ENCODE results near the gene POLG. TPM values are rescaled to one million over a fixed set of nuclear protein-coding genes. Genes with fewer than 3 reads are reported as not detected.

The POLG gene
- 53.5 and 67.1 TPM in 2 replicates for total RNA-seq

DNA sequence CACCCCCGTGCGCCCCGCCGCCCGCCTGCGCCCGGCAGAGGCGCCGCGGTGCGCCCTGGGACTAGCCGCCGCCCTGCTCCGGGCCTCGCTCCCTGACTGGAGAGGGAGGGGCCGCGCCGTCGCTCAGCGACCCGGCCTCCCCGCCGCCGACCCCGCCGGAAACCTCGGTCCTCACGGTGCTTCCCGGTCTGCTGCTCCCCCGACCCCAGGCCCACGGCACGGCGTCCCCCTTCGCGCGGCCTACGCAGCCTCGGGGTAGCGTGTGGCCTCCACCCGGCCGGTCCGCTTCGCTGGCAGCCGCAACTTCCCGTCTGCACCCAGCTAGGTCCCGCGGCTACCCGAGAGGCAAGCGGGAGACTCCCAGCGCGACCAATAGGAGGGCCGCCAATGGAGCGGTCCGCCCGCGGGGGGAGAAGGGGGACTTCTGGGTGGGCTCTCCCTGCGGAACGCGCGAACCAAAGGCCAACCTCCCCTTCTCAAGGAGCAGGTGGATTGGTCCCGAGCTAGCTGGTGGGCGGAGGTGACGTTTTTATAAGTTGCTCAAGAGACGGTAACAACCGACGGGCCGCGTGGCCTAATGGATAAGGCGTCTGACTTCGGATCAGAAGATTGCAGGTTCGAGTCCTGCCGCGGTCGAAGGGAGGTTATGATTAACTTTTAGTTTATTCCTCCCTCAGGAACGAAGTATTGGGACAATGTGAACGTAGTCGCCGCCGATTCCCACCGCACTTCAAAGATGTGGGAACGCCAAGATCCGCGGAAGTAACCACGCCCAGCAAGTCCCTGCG lies at the start of gene POLG:
Gene POLG, minus strand, starts transcription at position 315 of the 788 bp plus-strand sequence. CDS start 1,070 bp downstream, outside the sequence.
- peak; percentile 98 to 100 for DNase-seq (ENCODE audit: low read depth in 2 of 2)

- DNase-seq (ENCODE audit: low read depth in 2 of 2), result no peak
These were observed 49.6 kb upstream of the POLG start for GRCh38 chr15:89384176-89384604.

DNA sequence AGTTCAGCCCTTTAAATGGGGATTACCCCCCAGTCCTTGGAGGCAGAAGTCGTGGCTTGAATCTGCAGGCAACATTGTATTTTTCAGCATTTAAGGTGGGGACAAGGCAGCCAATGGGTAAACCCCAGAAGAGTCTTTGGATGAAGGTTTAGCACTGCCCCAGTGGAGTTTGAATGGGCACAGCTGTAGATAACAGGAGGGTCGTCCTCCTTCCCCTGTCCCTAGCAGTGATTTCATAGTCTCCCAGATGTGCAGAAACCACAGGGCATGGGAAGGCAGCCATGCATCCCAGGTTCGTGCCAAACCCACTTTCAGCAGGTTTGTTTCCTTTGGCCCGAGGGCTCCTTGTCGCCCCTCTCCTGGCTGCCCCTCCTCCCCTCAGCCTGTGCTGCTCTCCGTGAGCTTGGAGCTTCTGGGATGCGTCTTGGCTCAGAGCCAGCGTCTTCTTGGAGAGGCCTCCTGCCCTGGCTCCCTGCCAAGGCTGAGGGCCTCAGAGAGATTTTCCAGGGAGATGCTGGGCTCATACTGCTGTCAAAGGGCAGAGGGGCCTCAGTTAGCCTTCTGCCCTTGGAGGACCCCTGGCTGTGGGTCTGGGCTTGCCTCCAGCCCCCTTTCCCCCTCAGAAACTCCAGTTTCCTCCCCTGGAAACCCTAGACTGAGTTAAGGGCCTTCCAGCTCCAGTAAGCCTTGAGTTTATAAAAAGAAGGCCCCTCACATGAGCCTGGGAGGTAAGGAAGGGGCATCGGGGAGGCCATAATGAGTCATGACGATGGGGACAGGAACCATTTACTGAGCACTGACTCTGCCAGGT lies 48.9 kb upstream of the POLG start:
- peak in 1 of 2 donors; percentile 20 for DNase-seq (ENCODE audit: low read depth in 2 of 2)

DNA sequence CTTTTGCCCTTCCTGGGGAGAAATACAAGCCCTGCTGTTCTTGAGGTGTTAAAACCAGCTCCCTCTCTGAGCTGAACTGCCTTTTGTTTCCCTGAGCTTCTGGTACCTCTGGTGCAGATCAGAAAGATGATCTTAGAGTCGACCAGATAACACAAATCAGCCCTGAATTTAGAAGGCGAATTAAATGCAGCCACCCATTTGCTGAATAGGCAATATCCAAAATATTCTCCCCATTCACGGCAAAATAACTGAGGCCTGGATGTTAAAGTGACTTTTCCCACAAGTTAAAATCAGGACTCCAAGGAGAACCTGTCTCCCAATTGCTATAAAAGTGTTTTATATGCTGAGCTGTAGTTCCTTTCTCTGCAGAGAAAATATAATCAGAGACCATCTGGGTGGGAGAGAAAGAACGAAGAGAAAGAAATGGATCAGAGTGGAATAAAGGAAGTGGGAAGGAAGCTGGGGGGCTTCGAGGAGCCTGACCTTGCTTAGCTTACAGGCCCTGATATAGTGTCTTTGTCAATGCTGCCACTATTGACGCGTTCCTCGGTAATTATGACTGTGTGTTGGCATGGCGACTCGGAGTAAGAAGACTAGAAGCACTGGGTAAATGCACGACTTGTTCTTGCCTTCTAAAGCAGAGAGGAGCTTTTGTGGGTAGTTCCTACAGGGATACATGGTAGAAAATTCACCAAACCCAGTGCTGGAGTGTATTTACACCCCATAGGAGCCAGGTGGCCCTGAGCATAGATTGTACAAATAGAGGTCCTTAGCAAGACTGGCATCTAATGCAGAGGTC lies 47.5 kb upstream of the POLG start:
- DNase-seq (ENCODE audit: low read depth in 2 of 2), result no peak

DNA sequence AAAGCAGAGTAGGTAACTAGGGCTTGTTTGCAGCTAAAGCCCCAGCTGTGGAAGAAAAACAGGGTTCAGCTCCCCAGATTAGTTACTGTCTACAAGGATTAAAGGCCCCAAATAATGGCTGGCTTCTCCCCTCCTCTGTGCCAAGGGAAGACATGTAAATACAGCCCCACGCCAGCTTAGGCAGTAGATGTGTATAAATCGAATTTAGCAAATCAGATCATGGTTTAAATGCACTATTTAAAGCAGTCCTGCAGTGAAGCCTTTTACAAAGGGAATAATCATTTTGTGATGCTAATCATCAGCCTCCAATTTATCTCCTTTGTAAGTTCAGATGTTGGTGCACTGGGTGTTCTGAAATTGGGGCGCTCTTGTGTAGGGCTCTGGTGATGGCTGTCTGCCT lies 46.7 kb upstream of the POLG start:
- DNase-seq (ENCODE audit: low read depth in 2 of 2), result no peak

GRCh38 chr15:89379818-89380217 lies 45.2 kb upstream of the POLG start:
- DNase-seq (ENCODE audit: low read depth in 2 of 2), result no peak

- no peak for DNase-seq (ENCODE audit: low read depth in 2 of 2)
These were observed 44.6 kb upstream of the POLG start for GRCh38 chr15:89379251-89379695.

DNA sequence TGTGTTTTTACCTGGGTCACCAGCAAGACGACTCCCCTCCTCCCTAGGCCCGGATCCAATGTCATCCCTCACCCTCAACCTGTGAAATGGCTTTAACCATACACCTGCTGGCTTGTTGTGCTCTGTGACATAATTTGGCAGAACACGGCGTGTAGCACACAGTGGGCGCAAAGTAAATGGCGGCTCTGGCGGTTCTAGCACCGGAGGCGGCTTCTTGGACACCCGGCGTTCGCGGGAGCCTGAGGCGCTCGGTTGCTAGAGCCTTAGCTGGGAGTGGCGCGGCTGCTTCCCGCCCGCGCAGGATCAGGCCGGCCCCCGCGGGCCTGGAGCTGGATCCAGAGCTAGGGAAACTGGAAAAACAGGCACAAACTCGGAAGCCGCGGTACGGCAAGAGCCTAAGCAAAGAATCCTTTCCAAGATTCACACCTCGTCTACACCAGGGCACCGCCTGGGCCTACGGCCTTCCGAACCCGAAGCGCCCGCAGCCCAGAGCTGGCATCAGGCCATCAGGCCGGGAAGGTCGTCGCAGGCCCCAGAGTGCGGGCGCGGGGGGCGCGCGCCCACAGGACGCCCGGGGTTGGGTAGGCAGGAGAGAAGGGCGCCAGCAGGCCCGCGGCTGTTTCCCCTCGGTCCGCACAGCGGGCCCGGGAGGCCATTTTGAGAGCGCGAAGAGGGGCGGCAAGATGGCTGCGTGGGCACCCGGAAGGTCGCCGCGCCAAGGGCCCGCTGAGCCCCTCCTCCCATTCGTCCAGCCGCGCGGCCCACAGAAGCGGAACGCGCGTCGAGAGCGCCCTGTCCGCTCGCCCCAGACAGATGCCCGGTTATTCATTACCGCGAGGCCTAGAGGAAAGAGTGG lies 43.9 kb upstream of the POLG start:
- DNase-seq (ENCODE audit: low read depth in 2 of 2), result no peak

DNA sequence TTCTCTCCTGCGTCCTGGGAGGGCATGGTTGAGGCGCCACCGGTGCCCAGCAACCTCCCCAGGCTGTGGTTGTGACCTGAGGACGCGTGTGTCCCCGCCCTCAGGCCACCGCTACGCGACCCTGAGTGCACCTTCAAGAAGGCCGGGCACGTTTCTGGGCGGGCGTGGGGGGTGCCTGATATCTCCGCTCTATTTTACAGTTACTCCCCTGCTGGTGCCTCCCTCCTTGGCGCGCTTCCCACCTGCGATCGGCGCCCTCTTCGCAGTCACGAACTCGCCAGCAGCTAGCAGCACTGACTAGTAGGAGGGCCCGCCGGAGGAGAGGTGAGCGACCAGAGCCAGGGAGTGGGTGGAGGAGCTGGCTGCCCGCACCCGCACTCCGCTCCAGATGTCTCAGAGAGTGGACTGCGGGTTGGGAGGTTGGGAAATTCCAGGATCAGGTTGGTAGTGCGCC lies 43.2 kb upstream of the POLG start:
- DNase-seq (ENCODE audit: low read depth in 2 of 2), result no peak

GRCh38 chr15:89377024-89377841 lies 42.6 kb upstream of the POLG start:
- DNase-seq (ENCODE audit: low read depth in 2 of 2), result no peak

DNA sequence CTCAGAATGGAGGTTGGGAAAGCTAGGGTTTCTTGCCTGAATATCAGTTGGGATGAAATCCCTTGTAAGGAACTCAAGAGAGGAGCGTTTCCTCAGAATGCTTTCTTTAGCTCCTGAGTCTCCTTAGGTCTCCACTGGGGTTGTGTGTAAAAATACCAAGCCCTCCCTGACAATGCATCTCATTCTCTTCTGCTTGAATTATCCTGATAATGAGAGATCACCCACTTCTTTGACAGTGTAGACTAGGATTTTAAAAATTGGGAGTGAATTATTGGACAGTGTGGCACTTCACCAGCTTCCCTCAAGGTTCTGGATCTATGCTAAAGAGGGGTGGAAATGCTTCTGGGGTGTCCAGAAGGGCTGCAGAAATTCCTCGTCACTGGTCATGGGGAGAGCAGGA lies 41.8 kb upstream of the POLG start:
- DNase-seq (ENCODE audit: low read depth in 2 of 2), result no peak

DNA sequence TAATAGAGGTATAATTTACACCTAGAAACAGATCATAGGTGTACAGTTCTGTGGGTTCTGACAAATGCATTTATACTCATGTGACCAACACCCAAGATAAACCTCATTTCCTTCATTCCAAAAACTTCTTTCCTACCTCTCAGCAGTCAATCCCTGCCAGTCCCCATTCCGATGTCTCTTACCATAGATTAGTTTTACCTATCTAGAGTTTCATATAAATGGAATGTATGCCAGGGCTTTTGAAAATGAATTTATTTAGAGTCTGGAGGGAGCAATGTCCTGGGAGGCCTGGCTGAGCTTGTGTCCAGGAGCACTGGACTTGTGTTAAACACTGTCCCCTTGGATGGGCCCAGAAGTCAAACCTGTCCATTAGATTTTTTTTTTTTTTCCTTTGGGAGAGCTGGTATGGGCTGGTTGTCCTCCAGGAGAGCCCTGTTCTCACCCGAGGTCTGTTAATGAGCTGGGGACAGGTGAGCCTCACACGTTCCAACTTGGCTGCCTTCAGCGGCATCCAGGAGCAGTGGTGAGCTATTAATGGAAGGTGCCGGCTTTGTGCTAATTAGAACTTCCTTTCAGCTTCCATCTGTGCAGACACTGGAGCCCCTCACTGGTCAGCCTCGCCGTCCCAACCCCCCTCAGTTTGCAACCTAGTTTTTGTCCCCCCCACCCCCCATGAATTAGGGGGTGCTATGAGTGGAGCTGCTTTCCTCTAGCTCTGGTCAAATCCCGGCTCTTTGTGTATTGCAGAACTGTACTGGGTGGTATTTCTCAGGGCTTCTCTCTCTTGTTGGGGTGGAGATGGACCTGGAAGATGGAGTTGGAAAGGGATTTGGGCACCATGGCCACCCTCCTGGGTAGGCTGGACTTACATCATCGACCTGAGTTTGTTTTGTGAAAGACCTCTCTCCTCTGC lies 40.7 kb upstream of the POLG start:
- DNase-seq (ENCODE audit: low read depth in 2 of 2), result no peak

DNA sequence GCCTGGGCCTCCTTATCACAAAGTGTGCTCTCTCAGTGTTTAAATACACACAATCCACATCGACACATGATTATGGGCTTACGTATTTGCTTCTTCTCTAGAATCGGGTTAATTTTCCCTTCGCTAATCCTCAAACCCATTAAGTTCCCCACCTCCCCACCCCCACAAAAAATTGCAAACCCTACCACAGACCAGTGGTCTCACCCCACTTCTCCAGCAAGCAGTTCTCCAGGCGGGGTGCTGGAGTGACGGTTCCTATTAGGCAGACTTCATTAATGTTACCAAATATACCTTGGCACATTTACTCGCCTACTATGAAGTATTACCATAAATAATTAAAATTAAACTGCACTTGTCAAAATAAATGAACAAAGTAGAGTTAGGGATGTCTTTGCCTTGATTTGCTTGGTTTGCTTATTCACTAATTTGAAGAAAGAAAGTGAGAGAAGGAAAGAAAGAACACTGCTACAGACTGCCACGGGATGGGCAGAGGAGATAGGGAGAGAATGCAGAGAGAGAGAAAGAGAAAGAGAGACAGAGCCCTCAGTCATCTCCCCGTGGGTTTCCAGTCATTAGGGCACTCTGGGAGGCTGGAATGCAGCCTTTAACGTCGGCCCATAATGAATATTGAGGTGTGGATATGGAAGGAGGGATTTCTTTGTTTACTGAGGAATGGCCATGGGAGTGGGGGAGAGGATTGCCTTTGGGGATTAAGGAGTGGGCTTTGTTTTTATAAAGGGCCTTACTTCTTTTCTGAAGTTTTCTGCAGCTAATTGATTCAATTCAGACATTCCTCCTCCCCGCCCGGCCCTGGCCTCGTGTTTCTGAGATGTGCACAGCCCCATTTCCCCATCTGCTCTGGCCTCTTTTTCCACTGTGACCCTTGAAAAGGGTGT lies 39.7 kb upstream of the POLG start:
- no peak for DNase-seq (ENCODE audit: low read depth in 2 of 2)

DNA sequence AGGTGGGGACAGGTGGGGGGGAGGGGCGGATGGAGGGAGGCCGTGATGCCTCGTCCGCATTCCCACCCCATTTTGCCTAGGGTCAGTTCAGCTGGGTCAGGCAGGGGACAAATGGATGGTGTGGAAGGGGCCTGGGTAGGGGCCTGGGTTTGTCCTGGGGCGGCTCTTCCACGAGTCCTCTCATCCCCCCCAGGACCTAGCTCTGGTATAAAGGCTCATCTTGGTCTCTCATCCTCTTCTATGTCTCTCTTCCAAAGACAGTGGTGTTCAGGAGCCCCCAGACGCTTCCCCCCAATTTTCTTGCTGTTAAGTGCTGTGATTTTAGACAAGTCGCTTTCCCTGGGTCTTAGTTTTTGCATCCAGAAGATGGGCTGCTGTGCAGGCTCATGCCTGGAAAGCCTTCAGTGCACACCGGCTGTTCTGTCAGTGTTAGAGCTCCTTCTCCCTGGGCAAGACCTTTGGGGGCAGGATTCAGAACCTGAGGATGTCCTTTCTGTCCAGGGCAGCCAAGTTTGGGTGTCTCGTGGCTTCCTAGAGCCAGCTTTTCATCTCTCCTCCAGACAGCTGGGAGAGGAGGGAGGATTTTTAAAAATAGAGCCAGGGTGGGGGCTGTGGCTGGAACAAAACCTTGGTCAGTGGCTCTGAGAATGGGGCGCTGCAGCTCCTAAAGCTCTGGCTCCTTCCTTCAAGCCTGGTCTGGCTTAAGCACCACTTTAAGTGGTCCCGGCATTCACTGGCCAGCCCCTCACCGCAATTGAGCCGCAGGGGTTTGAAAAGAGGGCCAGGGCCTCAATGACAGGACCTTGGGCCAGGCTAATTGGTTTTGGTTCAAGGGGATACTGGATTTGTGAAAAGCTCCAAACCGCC lies 37.7 kb upstream of the POLG start:
- no peak for DNase-seq (ENCODE audit: low read depth in 2 of 2)

- no peak for DNase-seq (ENCODE audit: low read depth in 2 of 2)
These were observed 36.8 kb upstream of the POLG start for GRCh38 chr15:89371228-89372044.

DNA sequence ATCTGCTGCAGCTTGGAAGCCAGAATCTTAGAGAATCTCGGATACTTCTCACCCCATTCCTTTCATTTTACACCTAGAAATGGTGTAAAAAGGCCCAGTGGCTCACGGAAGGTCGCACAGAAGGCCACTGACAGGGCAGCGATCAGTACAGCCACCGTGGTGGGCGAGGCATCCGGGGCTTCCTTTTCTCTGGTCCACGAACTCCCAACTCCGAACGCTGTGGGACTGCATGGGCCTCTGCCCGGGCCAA lies 36.3 kb upstream of the POLG start:
- DNase-seq (ENCODE audit: low read depth in 2 of 2), result no peak

Data from dermis microvascular lymphatic vessel endothelial cell (primary cell).